ENCODE measurements around the gene FLYWCH1. TPM values are rescaled to one million over a fixed set of nuclear protein-coding genes. Genes with fewer than 3 reads are reported as not detected.
A peak's percentile ranks its signal among the peaks of the same experiment; 100 is the strongest.

The FLYWCH1 gene
- total RNA-seq, 1 experiment from 2014 or later, result 12.5 TPM

DNA sequence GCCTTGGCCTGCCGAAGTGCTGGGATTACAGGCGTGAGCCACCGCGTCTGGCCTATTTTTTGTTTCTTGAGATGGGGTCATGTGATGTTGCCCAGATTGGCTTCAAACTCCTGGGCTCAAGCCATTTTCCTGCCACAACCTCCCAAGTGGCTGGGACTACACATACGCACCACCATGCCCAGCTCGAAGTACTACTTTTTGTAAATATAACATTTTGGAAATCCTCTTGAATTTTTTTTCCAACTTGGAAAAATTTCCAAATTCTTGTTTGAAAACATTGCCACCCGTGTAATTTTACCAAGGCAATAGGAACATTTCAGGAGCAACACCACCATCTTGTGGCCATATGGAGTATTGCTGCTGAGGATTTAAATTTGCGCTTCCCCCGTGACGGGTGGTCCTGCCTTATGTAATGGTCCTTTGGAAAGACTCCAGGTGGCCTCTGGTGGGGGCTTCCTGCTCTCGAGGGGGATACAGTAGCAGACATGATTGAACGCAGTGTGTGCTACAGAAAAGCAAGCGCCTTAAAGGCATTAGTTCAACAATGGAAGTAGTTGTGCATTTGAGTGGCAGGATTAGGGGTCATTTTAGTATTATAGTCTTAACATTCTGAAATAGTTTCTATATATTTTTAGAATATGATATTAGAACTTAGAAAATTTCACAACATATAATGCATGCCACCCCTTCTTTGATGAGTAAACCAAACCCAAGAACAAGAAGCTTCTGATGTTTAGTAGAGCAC lies 8.0 kb downstream of the FLYWCH1 start:
- Histone ChIP-seq H3K23ac (ENCODE audit: insufficient read length, low read depth, low read length) (no peak overlapping the region), H3K27ac (ENCODE audit: insufficient read length, low read depth, low read length) (no peak overlapping the region), H4K8ac (replicated peaks; ENCODE audit: insufficient read length, low read depth, low read length) (no peak overlapping the region), H4K20me1 (ENCODE audit: control insufficient read depth, insufficient read depth, insufficient read length) (no peaks in the 10 kb centered on the region), H3K27me3 (ENCODE audit: insufficient read depth, low read length) (no peaks in the 10 kb centered on the region), H3K56ac (ENCODE audit: insufficient read length, low read depth, low read length) (no peak overlapping the region), H2BK120ac (ENCODE audit: low read depth, low read length, poor library complexity, severe bottlenecking) (no peak overlapping the region), H2BK12ac (ENCODE audit: insufficient read length, low read depth, low read length) (no peak overlapping the region), H2BK20ac (ENCODE audit: low read depth, low read length, poor library complexity, severe bottlenecking) (no peak overlapping the region), H3K23me2 (ENCODE audit: insufficient read length, low read depth, low read length, poor library complexity, severe bottlenecking) (no peaks in the 10 kb centered on the region), H2AK5ac (ENCODE audit: insufficient read length, low read length) (no peak overlapping the region), H3K18ac (ENCODE audit: insufficient read length, low read depth, low read length) (no peak overlapping the region), H3K9me3 (ENCODE audit: control insufficient read depth, low read depth, low read length) (no peaks in the 10 kb centered on the region), H3K4me2 (ENCODE audit: insufficient read depth, insufficient read length, low read length) (no peak overlapping the region), H3T11ph (ENCODE audit: low read length) (no peak overlapping the region), H3K79me1 (ENCODE audit: insufficient read depth, low read depth, low read length, poor library complexity, severe bottlenecking) (no peaks in the 10 kb centered on the region), H2BK15ac (ENCODE audit: low read depth, low read length) (no peak overlapping the region), H2BK5ac (ENCODE audit: insufficient read length, low read length) (no peak overlapping the region), H4K91ac (ENCODE audit: insufficient read length, low read depth, low read length) (no peak overlapping the region), H3K4ac (ENCODE audit: low read depth, low read length) (no peak overlapping the region), H3K79me2 (ENCODE audit: insufficient read depth, low read length) (no peaks in the 10 kb centered on the region), H3K4me1 (ENCODE audit: insufficient read depth, low read length) (no peaks in the 10 kb centered on the region), H3K14ac (ENCODE audit: insufficient read depth, low read length) (no peak overlapping the region), H4K5ac (ENCODE audit: insufficient read length, low read depth, low read length) (no peak overlapping the region), H2AFZ (ENCODE audit: low read length) (no peak overlapping the region), H3K9ac (ENCODE audit: extremely low read depth, insufficient read length, low read length) (no peak overlapping the region)
- Mint-ChIP-seq H3K36me3 (ENCODE audit: insufficient read depth in 1 of 3, low read depth in 3 of 3) (peaks cover 8 to 24% (median 10%) of the 10 kb centered on the region in 3 experiments; a peak in 5 of 7 replicates), H3K4me3 (no peak overlapping the region), H3K9me3 (no peaks in the 10 kb centered on the region), H3K27ac (no peak overlapping the region), H3K4me1 (peaks cover 0 to 2% of the 10 kb centered on the region in 2 experiments; a peak in 2 of 4 replicates), H3K27me3 (ENCODE audit: low read depth) (no peaks in the 10 kb centered on the region)
- DNase-seq, result peak; percentile 59
- WGBS (ENCODE audit: extremely low coverage, insufficient read length, low lambda C conversion rate), result no CpG with 5 or more reads among the region's 13 CpGs
- TF ChIP-seq, protein P1, sequence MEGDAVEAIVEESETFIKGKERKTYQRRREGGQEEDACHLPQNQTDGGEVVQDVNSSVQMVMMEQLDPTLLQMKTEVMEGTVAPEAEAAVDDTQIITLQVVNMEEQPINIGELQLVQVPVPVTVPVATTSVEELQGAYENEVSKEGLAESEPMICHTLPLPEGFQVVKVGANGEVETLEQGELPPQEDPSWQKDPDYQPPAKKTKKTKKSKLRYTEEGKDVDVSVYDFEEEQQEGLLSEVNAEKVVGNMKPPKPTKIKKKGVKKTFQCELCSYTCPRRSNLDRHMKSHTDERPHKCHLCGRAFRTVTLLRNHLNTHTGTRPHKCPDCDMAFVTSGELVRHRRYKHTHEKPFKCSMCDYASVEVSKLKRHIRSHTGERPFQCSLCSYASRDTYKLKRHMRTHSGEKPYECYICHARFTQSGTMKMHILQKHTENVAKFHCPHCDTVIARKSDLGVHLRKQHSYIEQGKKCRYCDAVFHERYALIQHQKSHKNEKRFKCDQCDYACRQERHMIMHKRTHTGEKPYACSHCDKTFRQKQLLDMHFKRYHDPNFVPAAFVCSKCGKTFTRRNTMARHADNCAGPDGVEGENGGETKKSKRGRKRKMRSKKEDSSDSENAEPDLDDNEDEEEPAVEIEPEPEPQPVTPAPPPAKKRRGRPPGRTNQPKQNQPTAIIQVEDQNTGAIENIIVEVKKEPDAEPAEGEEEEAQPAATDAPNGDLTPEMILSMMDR (conservative IDR thresholded peaks at IDR 0.05), result peak; percentile 94

Data from H9 (cell line).